Mucosa of descending colon (tissue), 3 donors: ENCODE data around the gene LRRC61. TPM values are rescaled to one million over a fixed set of nuclear protein-coding genes. Genes with fewer than 3 reads are reported as not detected.
A peak's percentile ranks its signal among the peaks of the same experiment; 100 is the strongest.

Experiments used
- ATAC-seq: fragments of 200-7000 bp; cut with Tn5 transposase; one replicate; pipeline ENCODE4 v1.9.1; 2020; ENCODE audit warnings: mild to moderate bottlenecking, moderate library complexity
- DNase-seq, 3 donors: peaks; one replicate each; pipeline ENCODE4 v3.0.0-alpha.2; 2020
- H3K36me3 ChIP-seq: fragments of 200-600 bp; one replicate; pipeline ENCODE4 v1.8.0; 2021; ENCODE audit warnings: low read depth, mild to moderate bottlenecking
- H3K4me1 ChIP-seq: fragments of 200-600 bp; one replicate; pipeline ENCODE4 v1.8.0; 2021; ENCODE audit warnings: low read depth, mild to moderate bottlenecking
- H3K4me3 ChIP-seq: fragments of 200-600 bp; one replicate; pipeline ENCODE4 v1.8.0; 2021; ENCODE audit warnings: mild to moderate bottlenecking
- H3K9me3 ChIP-seq: fragments of 200-600 bp; one replicate; pipeline ENCODE4 v1.8.0; 2021; ENCODE audit warnings: mild to moderate bottlenecking
- CTCF ChIP-seq: fragments of 200-600 bp; IDR thresholded peaks from one replicate; pipeline ENCODE4 v1.8.0; 2022; ENCODE audit warnings: antibody characterized with exemption, mild to moderate bottlenecking
- intact Hi-C, 2 donors: fragments of 100-400 bp; cut with DNase I in 1 of 2; cut with micrococcal nuclease in 1 of 2; formaldehyde crosslinking; loops; one replicate each; pipeline versions ENCODE4 v1.11.0 to v1.11.1; 2022; cut with DNase I, micrococcal nuclease
- total RNA-seq, 3 donors: library from RNA; stranded (reverse); fragmentation: NEBNext Ultra II Directional in 2 of 3; extraction: Animal tissue kit (Norgen Biotek cat#: 25700) in 2 of 3; gene quantifications; one replicate each; pipeline versions ENCODE4 v1.2.1 to v1.2.4, GENCODE V29; 2021 to 2023
- donor health status: DM: no; HTN: no; CAD: no; lungs with moderate emphysema.
- donor health status: DM: no; HTN: no; CAD: no.
- donor health status: DM: no; HTN: yes; CAD: no.

The LRRC61 gene
- total RNA-seq, 3 donors from 2014 or later = 11.8 to 14.5 (median 14.5) TPM

- TF ChIP-seq CTCF = no peak
- ATAC-seq = no peak
- Histone ChIP-seq H3K9me3 (no peaks in the 10 kb centered on the region), H3K36me3 (no peaks in the 10 kb centered on the region), H3K4me1 (peaks cover 16% of the 10 kb centered on the region), H3K4me3 (no peak overlapping the region)
- no peak for DNase-seq
- intact Hi-C loops = no loop called here
Observed at GRCh38 chr7:150333659-150334058, 10.5 kb downstream of the LRRC61 start.

GRCh38 chr7:150334108-150334507, 11.0 kb downstream of the LRRC61 start:
- H3K4me1 ChIP-seq = peaks cover 20% of the 10 kb centered on the region
- ATAC-seq = no peak
- intact Hi-C loops = no loop called here
- DNase-seq = no peak
- no peaks in the 10 kb centered on the region for H3K36me3 ChIP-seq
- no peaks in the 10 kb centered on the region for H3K9me3 ChIP-seq
- no peak for TF ChIP-seq CTCF
- no peak overlapping the region for H3K4me3 ChIP-seq

GRCh38 chr7:150335108-150335773, 12.1 kb downstream of the LRRC61 start:
- peak in 1 of 3 donors; percentile 28 for DNase-seq
- intact Hi-C loops = no loop called here
- no peaks in the 10 kb centered on the region for H3K9me3 ChIP-seq
- ATAC-seq = no peak
- no peak for TF ChIP-seq CTCF
- no peaks in the 10 kb centered on the region for H3K36me3 ChIP-seq
- peaks cover 32% of the 10 kb centered on the region for H3K4me1 ChIP-seq
- H3K4me3 ChIP-seq = no peak overlapping the region

- intact Hi-C loops = no loop called here
- Histone ChIP-seq H3K4me1 (peaks cover 36% of the 10 kb centered on the region), H3K9me3 (no peaks in the 10 kb centered on the region), H3K36me3 (no peaks in the 10 kb centered on the region), H3K4me3 (no peak overlapping the region)
- no peak for TF ChIP-seq CTCF
- ATAC-seq (no peak), DNase-seq (no peak)
Observed at GRCh38 chr7:150335774-150336112, 12.6 kb downstream of the LRRC61 start.

- no peak for TF ChIP-seq CTCF
- no peaks in the 10 kb centered on the region for H3K9me3 ChIP-seq
- H3K36me3 ChIP-seq = no peaks in the 10 kb centered on the region
- ATAC-seq = no peak
- peaks cover 42% of the 10 kb centered on the region for H3K4me1 ChIP-seq
- no peak overlapping the region for H3K4me3 ChIP-seq
- intact Hi-C loops = no loop called here
- no peak for DNase-seq
Observed at GRCh38 chr7:150336746-150337145, 13.6 kb downstream of the LRRC61 start.

- Histone ChIP-seq H3K4me3 (no peak overlapping the region), H3K36me3 (no peaks in the 10 kb centered on the region), H3K4me1 (peaks cover 42% of the 10 kb centered on the region), H3K9me3 (no peaks in the 10 kb centered on the region)
- TF ChIP-seq CTCF = no peak
- DNase-seq = peak; percentile 65 to 78 (median 75)
- intact Hi-C loops = no loop called here
- ATAC-seq = peak; percentile 67
Observed at GRCh38 chr7:150337179-150337578, 14.0 kb downstream of the LRRC61 start.
